GM12864 (cell line): ENCODE measurements around the gene SCAMP4.

Experiments
- DNase-seq: peaks from one replicate; pipeline ENCODE4 v3.0.0-alpha.2; 2011; ENCODE audit warnings: low read depth
- H3K4me3 ChIP-seq: 2 replicates; pipeline ENCODE4 v1.5.1; 2011; ENCODE audit warnings: mild to moderate bottlenecking, low read depth, low read length, control low read depth
- CTCF ChIP-seq: IDR thresholded peaks from 2 replicates; pipeline ENCODE4 v1.5.1; 2011; ENCODE audit warnings: low read depth, mild to moderate bottlenecking, moderate library complexity, low read length, control low read depth, inconsistent platforms; ENCODE audit errors: missing control alignments

SCAMP4 gene

GRCh38 chr19:1912760-1913505, 7.7 kb downstream of the SCAMP4 start:
- no peak overlapping the region for H3K4me3 ChIP-seq
- no peak for DNase-seq
- no peak for TF ChIP-seq CTCF

GRCh38 chr19:1913781-1914577, 8.8 kb downstream of the SCAMP4 start:
- no peak for DNase-seq
- TF ChIP-seq CTCF = no peak
- no peak overlapping the region for H3K4me3 ChIP-seq

- no peak for TF ChIP-seq CTCF
- no peak for DNase-seq
- no peak overlapping the region for H3K4me3 ChIP-seq
These were observed 9.7 kb downstream of the SCAMP4 start for GRCh38 chr19:1914826-1915341.

GRCh38 chr19:1917146-1917545, 11.9 kb downstream of the SCAMP4 start:
- no peak overlapping the region for H3K4me3 ChIP-seq
- TF ChIP-seq CTCF = no peak
- no peak for DNase-seq

GRCh38 chr19:1917926-1918325, 12.7 kb downstream of the SCAMP4 start:
- H3K4me3 ChIP-seq = no peak overlapping the region
- no peak for TF ChIP-seq CTCF
- no peak for DNase-seq

GRCh38 chr19:1918975-1919374, 13.8 kb downstream of the SCAMP4 start:
- no peak for DNase-seq
- no peak for TF ChIP-seq CTCF
- H3K4me3 ChIP-seq = no peak overlapping the region

GRCh38 chr19:1920644-1921043, 15.4 kb downstream of the SCAMP4 start:
- H3K4me3 ChIP-seq = no peak overlapping the region
- no peak for DNase-seq
- TF ChIP-seq CTCF = no peak
